GM04503 (cell line): Measurements from ENCODE around the gene CREB3.

Experiments
- DNase-seq: peaks from one replicate; pipeline ENCODE4 v3.0.0-alpha.2; 2012; ENCODE audit warnings: low read depth

Gene CREB3

GRCh38 chr9:35749515-35750255, 17.2 kb downstream of the CREB3 start:
- no peak for DNase-seq

GRCh38 chr9:35750256-35750531, 17.7 kb downstream of the CREB3 start:
- DNase-seq = no peak

GRCh38 chr9:35753466-35753865, 21.0 kb downstream of the CREB3 start:
- DNase-seq = no peak

- DNase-seq = no peak
These were observed 21.8 kb downstream of the CREB3 start, which contains the start of gene MSMP for GRCh38 chr9:35754264-35754663. MSMP (minus strand) TSS chr9:35754276; CDS start chr9:35754129, 147 bp downstream.

GRCh38 chr9:35755071-35755470, 22.6 kb downstream of the CREB3 start:
- DNase-seq = no peak

- no peak for DNase-seq
These were observed 24.1 kb downstream of the CREB3 start for GRCh38 chr9:35756275-35757225.

- no peak for DNase-seq
These were observed 24.9 kb downstream of the CREB3 start for GRCh38 chr9:35757226-35757891.

- no peak for DNase-seq
These were observed 25.4 kb downstream of the CREB3 start for GRCh38 chr9:35757892-35758275.

- no peak for DNase-seq
These were observed 26.1 kb downstream of the CREB3 start for GRCh38 chr9:35758475-35759050.

- DNase-seq = no peak
These were observed 27.3 kb downstream of the CREB3 start for GRCh38 chr9:35759795-35760194.

GRCh38 chr9:35760651-35761050, 28.2 kb downstream of the CREB3 start:
- no peak for DNase-seq

- no peak for DNase-seq
These were observed 30.7 kb downstream of the CREB3 start for GRCh38 chr9:35763181-35763580.

GRCh38 chr9:35763803-35764202, 31.3 kb downstream of the CREB3 start:
- no peak for DNase-seq

GRCh38 chr9:35766997-35767396, 34.5 kb downstream of the CREB3 start:
- DNase-seq = no peak

- DNase-seq = no peak
These were observed 35.0 kb downstream of the CREB3 start for GRCh38 chr9:35767458-35767857.

- no peak for DNase-seq
These were observed 37.3 kb downstream of the CREB3 start for GRCh38 chr9:35769763-35770162.

- DNase-seq = no peak
These were observed 38.6 kb downstream of the CREB3 start for GRCh38 chr9:35771075-35771433.

- no peak for DNase-seq
These were observed 39.1 kb downstream of the CREB3 start for GRCh38 chr9:35771534-35771933.

- no peak for DNase-seq
These were observed 39.5 kb downstream of the CREB3 start for GRCh38 chr9:35771943-35772342.

- DNase-seq = no peak
These were observed 42.6 kb downstream of the CREB3 start for GRCh38 chr9:35774907-35775635.

GRCh38 chr9:35776018-35776417, 43.6 kb downstream of the CREB3 start:
- DNase-seq = no peak

GRCh38 chr9:35778496-35778895, 46.0 kb downstream of the CREB3 start:
- no peak for DNase-seq
